Measurements from ENCODE around the gene POLR2I.
"Not testable (repeated sequence)": the region's sequence is repeated elsewhere in the genome, so short reads cannot be mapped to it uniquely, and the experiment has no call there.

POLR2I gene

DNA sequence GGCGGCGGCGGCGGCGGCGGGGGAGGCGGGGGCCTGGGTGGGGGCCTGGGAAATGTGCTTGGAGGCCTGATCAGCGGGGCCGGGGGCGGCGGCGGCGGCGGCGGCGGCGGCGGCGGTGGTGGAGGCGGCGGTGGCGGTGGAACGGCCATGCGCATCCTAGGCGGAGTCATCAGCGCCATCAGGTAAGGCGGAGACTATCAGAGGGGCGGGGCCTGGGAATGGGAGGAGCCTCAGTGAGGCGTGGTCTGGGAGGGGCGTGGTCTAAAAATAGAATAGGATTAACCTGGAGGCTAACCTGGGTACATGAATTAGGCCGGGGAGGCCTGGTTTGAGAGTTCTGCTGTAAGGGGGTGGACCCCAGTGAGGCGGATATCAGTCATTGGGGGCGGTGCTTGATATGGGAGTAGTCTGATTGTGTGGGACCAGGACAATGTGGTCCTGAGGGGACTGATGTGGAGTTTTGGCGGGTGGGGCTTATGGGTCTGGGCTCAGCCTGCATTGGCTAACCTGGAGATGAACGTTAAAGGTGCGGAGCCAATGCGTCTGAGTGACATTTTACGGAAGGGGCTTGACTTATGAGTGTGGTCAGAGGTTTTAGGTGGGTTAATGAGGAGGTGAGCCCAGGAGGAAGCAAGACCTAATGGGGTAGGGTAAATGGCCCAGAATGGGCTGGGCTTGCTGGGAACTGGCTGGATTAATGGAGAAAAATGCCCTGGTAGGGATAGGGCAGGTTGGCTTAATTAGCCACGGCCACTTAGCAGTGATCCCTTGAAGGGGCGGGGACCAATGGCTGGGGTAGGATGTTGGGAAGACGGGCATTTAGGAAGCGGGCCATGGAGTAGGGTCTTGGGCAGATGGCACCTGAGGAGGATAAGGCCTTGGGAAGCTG, 26.6 kb upstream of the POLR2I start:
- H3K4me3 ChIP-seq (ENCODE audit: low read depth, low read length), result peak overlapping the region; percentile 74
- TF ChIP-seq, protein P1, sequence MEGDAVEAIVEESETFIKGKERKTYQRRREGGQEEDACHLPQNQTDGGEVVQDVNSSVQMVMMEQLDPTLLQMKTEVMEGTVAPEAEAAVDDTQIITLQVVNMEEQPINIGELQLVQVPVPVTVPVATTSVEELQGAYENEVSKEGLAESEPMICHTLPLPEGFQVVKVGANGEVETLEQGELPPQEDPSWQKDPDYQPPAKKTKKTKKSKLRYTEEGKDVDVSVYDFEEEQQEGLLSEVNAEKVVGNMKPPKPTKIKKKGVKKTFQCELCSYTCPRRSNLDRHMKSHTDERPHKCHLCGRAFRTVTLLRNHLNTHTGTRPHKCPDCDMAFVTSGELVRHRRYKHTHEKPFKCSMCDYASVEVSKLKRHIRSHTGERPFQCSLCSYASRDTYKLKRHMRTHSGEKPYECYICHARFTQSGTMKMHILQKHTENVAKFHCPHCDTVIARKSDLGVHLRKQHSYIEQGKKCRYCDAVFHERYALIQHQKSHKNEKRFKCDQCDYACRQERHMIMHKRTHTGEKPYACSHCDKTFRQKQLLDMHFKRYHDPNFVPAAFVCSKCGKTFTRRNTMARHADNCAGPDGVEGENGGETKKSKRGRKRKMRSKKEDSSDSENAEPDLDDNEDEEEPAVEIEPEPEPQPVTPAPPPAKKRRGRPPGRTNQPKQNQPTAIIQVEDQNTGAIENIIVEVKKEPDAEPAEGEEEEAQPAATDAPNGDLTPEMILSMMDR (IDR thresholded peaks at IDR 0.05; ENCODE audit: borderline replicate concordance, insufficient read depth, low read depth, low read length), result no peak

DNA sequence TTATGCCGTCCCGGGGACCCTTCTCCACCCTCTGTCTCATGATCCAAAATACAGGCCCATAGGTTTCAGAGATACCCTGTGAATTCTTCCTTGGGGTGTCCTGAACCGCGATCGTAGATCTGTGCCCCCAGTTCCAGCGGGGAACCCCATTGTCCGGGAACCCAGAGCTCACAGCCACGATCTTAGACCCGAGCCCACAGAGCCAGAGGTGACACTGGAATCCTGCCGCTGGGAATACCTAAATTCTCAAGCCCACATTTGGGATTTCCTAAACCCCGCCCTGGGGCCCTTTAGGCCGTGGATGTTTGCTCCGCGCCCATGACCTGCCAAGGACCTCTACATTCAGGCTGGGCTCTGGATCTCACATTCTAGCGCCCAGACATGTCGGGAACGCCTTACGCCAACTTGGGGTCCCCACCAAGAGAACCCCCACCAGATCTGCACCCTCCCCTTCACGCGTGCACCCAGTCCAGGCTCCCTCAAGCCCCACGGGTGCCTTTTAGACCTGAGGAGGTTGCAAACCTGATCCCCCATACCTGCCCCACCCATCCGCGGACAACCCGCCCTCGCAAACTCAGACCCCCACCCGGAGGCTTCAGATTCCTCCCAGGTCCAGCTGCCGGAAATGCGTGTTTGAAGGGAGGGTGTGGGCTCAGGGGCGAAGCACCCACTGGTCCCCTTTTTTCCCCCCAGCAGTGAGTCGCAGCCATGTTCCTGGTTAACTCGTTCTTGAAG, 25.8 kb upstream of the POLR2I start:
- TF ChIP-seq, protein P1 (IDR thresholded peaks at IDR 0.05; ENCODE audit: borderline replicate concordance, insufficient read depth, low read depth, low read length), result no peak
- H3K4me3 ChIP-seq (ENCODE audit: low read depth, low read length), result peak overlapping the region; percentile 74

DNA sequence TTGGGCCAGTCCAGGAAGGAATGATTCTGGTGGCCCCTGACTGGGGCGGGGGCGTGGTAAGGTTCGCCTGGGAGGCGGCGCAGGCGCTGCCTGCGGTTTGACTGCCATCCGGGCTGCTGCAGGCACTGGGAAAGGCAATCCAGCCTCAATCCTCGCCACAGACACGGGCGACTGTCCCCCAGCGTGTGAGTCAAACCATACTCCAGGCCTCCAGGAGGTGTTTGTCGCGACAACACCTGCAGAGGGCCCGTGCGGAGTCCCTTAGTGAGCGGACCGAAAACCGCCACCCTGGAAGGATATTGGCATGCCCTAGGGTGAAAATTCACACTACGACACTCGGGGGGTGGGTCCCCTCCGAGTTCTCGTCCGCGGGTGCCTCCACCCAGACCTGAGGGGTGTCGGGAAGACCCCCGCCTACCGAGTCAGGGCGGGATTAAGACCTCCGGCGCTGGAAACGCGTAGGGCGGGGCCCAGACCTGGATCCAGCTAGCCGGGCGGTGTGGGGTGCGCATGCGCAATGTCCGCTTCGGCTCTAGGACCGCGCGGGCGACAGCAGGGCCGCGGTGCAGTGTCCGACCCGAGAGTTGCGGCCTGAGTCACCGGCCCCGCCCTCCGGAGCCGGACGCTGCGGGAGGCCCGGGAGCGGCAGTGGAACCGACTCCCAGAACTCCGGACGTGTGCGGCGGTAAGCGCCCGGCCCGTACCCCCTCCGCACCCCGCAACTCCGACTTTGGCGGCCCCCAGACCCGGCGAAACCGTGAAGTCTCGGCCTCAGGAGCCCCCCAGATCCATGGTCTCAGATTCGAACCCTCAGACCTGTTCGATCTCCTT, 25.0 kb upstream of the POLR2I start, which contains the start of gene CAPNS1:
TSS of gene CAPNS1 (plus strand) at position 594 of the 831 bp plus-strand sequence. CDS start 946 bp downstream, outside the sequence.
- peak within 1 kb of the TSS; percentile 74 for H3K4me3 ChIP-seq (ENCODE audit: low read depth, low read length)
- TF ChIP-seq, protein P1 (IDR thresholded peaks at IDR 0.05; ENCODE audit: borderline replicate concordance, insufficient read depth, low read depth, low read length), result peak; percentile 18; the same call in 1 of the 2 replicates

DNA sequence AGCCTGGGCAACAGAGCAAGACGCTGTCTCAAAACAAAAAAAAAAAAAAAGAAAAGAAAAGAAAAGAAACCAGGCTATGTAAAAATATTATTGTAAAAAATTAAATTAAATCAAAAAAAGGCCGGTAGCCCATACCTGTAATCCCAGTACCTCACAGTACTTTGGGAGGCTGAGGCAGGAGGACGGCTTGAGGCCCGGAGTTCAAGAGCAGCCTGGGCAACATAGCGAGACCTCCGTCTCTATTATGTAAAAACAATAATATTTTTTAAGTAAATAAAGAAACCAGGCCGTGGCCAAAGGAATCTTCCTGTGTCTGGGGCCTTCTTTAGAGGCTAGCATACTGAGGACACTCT, 24.4 kb upstream of the POLR2I start:
- peak overlapping the region; percentile 74 for H3K4me3 ChIP-seq (ENCODE audit: low read depth, low read length)
- TF ChIP-seq, protein P1 (IDR thresholded peaks at IDR 0.05; ENCODE audit: borderline replicate concordance, insufficient read depth, low read depth, low read length), result no peak

DNA sequence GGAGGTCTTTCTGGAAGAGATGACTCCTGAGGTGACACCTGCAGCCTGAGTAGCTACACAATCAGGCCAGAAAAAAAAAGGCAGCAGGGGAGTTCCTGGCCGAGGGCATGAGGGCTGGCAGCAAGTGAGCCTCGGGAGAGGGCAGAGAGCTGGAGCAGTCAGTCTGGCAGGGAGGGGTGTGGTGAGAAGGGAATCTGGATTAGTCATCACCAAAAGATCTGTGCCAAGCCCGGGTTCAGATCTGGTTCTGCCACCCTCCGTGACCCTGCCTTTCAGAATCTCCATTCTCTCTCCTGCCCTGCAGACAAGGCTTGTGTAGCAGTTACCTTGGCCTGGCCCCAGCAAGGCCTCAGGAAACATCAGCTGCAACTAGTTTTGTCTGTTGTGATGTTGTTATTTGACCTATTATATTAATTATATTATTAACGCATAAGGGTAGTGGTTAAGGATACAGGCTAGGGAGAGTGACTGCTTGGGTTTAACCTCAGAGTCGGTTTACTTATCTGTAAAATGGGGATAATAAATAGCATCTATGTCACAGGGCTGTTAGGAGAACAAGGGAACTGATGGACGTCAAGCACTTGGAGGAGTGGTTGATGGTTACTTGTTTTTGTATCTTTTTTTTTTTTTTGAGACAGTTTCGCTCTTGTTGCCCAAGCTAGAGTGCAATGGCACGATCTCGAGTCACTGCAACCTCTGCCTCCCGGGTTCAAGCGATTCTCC, 22.4 kb upstream of the POLR2I start:
- H3K4me3 ChIP-seq (ENCODE audit: low read depth, low read length), result no peak overlapping the region
- TF ChIP-seq, protein P1 (IDR thresholded peaks at IDR 0.05; ENCODE audit: borderline replicate concordance, insufficient read depth, low read depth, low read length), result no peak

DNA sequence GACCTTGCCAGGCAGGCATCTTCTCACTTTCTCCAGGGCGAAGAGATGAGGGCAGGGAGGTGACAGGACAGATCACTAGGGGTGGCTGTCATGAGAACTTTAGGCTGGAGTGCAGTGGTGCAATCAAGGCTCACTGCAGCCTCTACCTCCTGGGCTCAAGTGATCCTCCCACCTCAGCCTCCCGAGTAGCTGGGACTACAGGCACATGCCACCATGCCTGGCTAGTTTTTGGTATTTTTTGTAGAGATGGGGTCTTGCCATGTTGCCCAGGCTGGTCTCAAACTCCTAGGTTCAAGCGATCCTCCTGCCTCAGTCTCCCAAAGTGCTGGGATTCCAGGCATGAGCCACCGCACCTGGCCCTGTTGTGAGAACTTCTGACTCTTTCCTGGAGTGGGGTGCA, 20.2 kb upstream of the POLR2I start:
- not testable (repeated sequence) for H3K4me3 ChIP-seq (ENCODE audit: low read depth, low read length)

DNA sequence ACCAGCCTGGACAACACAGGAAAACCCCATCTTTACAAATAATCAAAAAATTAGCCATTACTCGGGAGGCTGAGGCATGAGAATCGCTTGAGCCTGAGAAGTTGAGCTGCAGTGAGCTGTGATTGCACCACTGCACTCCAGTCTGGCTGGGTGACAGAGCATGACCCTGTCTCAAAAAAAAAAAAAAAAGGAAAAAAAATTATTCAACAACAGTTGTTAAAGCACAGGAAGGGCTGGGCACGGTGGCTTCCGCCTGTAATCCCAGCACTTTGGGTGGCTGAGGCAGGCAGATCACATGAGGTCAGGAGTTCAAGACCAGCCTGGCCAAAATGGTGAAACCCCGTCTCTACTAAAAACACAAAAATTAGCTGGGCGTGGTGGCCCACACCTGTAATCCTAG, 16.5 kb upstream of the POLR2I start:
- H3K4me3 ChIP-seq (ENCODE audit: low read depth, low read length), result not testable (repeated sequence)

All from GM12875 (cell line).